ENCODE measurements around the gene BACH2.
"Not testable (repeated sequence)": the region's sequence is repeated elsewhere in the genome, so short reads cannot be mapped to it uniquely, and the experiment has no call there.

The BACH2 gene

DNA sequence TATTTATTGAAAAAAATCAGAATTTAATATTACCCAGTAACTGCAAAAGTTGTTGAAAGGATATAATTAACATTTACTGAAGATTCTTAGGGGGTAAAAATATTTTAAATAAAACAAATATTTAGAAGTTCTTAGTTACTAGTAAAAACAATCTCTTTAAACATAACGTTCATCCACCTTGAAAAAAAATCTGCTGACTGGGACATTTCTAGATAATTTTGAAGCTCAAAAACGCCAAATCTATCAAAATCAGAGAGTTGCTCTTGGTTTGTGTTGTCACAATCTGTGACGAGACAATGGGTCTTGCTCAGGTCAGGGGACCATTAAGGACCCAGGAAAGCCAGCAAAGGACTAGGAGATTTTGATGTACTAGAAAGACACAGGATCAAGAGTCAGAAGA lies 177.0 kb downstream of the BACH2 start:
- DNase-seq, result no peak

DNA sequence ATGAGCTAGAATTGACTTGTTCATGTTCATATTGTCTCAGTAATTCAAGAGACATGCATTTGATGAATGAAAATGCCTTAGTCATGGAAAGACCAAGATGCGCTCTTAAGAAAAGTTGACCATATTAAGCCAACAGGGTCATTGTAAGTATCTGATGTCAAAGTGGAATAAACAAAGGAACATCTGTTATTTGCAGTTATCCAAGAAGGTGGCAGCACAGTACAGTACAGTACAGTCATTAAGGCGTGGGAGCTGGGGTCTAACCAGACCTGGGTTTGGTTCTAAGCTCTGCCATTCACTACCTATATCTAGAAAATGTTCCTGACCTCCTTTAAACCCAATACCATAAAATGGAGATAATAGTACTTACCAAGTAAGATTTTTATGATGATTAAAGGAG lies 178.1 kb downstream of the BACH2 start:
- DNase-seq, result no peak

DNA sequence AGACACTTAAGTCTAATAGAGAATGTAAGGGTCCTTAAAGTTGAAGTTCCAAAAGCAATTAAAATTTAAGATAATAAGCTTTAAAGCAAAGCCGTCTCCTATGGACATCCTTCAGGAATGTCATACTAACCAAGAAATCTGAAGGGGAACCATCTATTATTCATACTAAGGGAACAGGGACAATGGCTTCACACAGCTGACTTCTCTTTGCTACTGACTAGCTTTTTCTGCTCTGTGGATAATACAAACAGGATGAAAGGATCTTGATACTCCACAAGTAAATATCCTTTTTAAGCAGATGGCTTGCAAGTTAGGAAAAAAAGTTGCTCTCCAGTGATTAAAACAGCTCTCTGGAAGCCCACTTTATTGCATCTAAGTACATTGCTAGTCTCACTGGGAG lies 178.6 kb downstream of the BACH2 start:
- no peak for DNase-seq

DNA sequence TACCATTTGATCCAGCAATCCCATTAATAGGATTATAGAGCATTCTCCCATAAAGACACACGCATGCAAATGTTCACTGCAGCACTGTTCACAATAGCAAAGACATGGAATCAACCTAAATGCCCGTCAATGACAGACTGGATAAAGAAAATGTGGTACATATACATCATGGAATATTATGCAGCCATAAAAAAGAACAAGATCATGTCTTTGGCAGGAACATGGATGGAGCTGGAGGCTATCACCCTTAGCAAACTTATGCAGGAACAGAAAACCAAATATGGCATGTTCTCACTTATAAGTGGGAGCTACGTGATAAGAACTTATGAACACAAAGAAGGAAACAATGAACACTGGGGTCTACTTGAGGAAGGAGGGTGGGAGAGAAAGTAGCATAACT lies 180.5 kb downstream of the BACH2 start:
- DNase-seq, result not testable (repeated sequence)

DNA sequence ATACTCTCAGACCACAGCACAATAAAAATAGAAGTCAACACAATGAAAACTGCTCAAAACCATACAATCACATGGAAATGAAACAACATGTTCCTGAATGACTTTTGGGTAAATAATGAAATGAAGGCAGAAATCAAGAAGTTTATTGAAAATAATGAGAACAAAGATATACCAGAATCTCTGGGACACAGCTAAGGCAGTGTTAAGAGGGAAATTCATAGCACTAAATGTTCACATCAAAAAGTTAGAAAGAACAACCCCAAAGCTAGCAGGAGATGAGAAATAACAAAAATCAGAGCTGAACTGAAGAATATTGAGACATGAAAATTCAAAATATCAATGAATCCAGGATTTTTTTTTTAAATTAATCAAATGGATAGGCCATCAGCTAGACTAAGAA lies 183.3 kb downstream of the BACH2 start:
- DNase-seq, result no peak

DNA sequence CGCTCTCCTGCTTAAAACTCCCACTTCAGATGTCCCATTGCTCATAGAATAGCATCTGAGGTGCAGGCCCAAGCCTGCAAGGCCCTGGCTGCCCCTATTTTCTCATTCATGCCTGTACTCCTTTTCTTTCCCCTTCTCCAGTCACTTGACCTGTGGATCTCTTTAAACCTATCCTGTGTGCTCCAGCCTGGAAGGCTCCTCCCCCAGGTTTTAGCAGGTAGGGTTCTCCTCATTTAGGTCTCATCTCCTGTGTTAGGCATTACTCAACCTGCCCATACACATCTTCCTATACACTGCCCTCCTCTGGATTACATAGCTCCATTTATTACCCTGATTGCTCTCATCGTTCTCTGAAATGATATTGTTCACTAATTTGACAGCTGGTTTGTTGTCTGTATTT lies 185.3 kb downstream of the BACH2 start:
- no peak for DNase-seq

DNA sequence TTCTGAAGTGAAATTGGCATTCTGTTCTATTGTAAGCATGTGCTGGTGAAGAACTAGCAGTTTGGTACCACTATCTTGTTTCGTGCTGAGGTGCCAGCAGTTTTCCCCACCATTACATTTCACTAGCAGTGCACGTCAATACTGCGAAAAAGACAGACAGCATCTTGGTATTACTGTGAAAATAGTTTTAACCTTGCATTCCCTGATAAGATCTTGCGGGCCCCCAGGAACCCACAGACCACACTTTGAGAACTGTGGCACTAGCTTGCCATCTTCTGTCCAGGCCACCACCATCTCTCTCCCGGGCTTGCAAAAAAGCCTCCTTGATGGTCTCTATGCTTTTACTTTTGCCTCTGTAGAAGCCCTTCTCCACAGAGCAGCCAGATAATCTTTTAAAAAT lies 185.7 kb downstream of the BACH2 start:
- no peak for DNase-seq

DNA sequence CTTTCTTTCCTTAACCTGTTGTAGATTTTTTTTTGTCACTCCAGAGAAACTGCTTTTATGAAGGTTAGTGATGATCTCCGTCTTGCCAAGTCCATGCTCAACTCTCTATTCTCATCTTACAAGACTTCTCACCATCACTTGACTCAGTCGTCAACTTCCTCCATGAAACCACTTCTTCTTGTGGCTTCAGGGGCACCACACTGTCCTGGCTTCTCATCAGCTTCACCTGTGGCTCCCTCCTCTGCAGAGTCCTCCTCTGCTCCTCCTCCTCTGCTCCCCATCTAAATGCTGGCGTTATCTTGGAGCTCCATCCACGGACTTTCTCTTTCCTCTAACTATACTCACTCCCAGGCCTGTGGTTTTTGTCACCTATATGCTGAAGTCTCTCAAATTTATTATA lies 187.5 kb downstream of the BACH2 start:
- DNase-seq, result no peak

DNA sequence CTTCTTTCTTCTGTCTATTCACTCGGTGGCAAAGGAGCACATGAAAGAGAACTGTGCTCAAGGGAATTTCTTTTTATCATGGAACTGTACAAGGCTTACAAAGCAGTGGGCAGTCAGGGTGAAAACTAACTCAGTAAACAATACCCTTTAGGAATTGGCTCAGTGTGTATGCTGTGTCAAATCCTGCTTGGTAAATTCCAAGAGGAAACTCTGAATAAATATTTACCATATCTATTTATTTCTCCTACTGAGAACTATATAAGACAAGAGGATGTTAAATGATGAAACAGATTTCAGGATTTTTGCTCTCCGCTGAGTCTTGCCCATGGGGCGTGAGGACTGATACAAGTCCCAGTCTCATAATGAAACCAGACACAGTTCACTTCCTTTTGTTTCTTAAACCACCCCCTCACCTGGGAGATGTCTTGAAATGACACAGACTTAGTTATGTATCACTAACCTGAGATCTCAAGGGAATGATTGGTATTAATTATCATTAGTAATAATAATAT lies 188.8 kb downstream of the BACH2 start:
- no peak for DNase-seq

DNA sequence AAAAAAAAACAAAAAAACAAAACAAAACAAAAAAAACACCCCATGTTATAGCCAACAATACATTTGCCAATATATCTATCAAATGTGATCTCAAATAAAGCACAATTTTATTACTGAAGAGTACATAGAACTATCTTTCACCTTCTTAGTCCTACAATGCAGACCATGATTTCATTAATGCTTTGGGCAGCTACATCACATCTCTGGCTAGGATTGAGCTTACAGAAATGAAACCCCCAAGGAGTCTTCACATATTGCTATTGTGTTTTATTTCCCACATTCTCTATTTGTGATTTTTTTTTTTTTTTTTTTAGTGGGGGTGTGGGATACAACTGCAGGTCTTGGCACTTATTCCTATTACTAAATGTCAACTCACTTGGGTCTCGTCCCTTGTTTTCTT lies 189.3 kb downstream of the BACH2 start:
- no peak for DNase-seq

DNA sequence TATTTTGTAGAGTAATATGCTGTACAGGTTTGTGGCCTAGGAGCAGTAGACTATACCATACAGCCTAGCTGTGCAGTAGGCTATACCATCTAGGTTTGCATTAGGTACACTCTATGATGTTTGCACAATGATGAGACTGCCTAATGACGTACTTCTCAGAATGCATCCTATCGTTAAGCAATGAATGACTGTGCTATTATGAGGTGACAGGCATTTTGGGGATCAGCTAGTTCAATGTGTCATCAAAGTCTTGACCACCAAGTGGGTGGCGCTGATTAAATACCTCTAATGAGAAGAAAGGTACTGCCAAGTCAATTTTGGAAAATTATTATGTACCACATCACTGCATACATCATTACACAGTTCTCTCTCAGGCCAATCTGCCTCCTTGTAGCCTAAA lies 190.2 kb downstream of the BACH2 start:
- DNase-seq, result no peak

DNA sequence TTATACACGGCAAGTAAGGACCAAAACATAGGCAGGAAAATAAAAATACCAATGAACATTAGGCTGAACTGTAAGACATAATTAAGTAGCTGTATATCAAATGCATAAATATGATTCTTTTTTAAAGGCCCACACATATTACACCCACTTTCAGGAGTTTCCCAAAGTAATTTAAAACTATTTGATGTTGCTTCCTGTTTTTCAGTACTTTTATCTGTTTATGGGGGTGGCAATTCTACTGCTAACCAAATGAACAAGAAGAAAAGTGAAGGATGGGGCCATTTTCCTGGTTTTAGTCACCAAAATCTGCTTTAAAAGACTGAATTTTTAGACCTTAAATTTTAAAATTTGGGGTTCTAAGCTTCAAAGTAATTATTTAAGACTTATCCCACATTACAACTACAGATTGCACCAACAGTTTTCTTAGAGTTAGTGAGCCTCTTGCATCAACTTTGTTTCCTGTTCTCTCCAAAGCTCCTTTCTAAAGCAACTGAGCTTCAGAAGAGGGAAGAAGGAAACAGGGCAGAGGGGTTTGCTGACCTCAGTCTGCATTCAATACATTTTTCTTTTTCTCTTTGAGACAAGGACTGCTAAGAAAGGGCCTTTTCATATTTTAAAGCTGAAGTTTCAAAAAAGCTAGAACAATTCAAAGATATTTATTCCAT lies 191.0 kb downstream of the BACH2 start:
- no peak for DNase-seq

DNA sequence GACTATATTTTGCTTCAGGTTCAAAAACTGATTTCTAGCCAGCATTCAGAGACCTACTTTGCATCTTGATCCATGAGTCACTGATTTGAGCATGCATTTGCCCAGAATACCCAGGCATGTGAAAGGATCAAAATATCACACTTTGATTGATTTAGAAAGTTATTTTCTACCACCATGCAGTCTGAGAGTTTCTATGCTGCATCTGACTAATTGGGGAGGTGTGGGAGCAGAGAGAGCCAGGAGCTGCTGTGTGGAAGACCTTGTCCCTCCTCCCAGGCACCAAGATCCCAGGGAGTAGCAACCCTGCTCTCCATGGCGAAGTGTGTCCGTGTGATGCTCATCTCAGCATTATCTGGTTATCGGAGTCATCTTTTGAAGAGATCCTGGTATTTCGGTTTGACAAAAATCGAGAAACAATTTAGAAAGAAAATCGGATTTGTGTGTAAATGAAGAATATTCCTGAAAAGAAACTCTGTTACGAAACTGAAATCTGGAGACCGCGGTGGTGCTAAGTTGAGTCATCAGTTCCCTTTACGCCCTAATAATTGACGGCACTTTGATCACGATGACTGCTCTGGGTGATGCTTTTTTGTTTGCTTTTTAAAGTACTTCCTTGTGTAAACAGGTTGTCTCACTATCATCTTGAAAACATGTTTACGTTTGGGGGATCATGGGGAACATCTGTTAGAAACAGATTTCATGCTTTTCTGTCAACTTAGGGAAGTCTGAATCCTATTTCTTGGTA lies 193.4 kb downstream of the BACH2 start:
- DNase-seq, result no peak

DNA sequence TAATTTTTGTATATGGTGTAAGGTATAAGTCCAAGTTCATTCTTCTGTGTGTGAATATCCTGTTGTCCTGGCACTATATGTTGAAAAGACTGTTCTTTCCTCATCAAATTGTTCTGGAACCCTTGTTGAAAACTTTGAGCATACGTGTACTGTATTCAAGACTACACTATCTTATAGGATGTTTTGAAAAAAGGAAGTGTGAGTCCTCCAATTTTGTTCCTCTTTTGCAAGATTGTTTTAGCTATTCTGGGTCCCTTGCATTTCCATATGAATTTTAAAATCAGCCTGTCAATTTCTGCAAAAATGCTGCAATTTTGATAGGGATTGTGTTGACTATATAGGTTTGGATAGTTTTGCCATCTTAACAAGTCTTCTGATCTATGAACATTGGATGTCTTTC lies 195.2 kb downstream of the BACH2 start:
- no peak for DNase-seq

DNA sequence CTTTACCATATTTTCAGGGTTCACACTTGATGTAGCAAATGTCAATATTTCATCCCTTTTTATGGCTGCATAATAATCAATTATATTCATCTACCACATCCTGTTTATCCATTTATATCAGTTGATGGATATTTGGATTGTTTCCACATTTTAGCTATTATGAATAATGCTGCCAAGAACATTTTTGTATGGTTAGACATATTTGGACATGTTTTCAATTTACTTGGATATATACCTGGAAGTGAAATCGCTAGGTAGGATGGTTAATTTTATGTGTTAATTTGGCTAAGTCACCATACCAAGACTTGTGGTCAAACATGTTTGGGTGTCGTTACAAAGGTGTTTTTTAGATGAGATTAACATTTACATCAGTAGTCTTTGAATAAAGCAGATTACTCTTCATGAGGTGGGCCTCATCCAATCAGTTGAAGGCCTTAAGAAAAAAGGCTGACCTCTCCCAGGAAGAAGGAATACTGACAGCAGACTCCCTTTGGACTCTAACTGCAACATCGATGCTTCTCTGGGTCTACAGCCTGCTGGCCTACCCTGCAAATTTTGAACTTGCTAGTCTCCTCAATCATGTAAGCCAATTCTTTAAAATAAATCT lies 196.5 kb downstream of the BACH2 start:
- peak; percentile 43 for DNase-seq

DNA sequence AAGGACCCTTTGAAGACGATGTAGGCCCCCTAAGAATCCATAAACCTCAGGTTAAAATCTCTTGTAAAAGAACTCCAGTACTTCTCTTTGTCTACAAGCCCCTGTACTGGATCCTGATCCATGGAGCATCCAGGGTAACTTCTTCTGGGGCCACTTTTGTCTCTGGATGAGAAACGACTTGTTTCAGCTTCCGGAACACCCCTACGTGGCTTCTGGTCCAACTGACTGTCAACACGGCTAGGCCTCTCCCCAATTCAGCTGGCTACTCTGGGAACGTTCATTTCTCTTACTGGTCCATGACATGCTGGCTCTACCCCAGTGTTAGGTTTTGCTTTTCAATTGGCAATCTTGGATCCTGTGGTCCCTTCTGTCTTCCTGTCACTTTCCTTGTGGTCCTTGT lies 198.0 kb downstream of the BACH2 start:
- no peak for DNase-seq

DNA sequence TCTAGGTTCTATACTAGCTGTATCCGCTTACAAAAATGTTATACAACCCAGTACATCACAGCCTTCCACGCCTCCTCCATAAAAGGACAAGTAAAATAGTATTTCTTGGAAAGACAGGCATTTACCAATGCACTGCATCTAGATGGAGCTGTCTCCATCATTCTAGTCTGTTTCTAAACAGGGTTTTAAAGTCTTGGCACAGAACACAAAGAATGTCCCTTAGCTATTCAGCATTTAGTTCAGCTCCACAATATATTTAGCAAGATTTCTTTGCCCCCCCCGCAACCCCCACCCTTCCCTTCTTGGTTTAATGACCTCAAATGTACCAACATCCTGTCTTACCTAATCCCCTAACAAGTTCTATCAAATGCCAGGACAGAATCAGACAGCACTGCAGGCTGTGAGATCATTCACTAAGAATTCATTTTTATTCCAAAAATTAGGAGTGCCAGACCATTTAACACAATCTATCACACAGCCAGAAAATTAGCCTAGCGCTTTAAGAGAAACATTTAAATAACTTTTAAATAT lies 198.6 kb downstream of the BACH2 start:
- peak; percentile 98 for DNase-seq

DNA sequence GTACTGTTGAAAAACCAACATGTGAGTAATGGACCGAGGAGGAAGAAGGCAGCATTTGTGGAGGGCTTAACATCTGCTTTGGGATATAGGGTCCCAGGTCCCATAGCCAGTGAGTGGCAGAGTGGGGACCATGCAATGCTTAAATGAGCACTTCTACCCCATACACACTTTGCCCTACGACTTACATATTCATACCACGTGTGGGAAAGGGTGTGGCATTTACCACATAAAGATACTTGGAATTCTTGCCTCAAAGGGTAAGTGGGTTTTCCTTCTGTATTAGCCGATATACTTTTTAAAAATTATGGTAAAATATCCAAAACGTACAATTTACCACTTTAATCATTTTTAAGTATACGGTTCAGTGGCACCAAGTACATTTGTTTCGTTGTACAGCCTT lies 199.3 kb downstream of the BACH2 start:
- no peak for DNase-seq

DNA sequence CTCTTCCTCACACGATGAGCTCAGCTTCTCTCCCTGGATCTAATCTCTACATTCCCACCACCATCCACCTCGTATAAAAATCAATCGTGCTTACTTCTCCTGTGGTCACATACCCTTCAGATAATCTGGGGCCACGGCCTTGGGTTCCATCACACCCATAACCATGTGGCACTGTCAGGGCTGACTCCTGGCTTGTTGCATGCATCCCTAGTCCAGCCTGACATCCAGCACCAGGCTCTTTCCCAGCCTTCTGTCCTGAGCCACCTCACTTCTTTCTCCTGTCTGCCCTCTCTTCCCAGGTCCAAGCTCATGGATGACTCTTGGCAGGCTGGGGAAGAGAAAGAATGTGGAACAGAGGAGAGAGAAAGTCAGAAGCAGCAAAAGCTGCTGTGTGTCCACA lies 199.8 kb downstream of the BACH2 start:
- DNase-seq, result no peak

DNA sequence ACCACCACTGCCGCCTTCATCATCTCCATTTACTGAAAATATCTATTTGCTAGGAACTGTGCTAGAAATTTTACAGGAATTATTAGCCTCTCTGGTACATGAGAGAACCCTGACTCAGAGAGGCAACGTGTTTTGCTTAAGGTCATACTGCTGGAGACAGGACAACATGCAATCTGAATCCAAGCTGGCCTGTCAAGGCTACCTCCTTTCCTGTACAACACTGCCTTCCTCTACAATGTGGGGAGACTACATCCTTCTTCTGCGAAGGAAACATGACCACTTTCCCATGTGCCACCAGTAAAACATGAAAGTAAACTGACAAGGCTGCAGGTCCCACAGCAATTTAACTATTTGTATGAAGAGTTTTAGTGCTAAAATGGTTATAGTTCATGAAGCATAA lies 200.9 kb downstream of the BACH2 start:
- DNase-seq, result no peak

DNA sequence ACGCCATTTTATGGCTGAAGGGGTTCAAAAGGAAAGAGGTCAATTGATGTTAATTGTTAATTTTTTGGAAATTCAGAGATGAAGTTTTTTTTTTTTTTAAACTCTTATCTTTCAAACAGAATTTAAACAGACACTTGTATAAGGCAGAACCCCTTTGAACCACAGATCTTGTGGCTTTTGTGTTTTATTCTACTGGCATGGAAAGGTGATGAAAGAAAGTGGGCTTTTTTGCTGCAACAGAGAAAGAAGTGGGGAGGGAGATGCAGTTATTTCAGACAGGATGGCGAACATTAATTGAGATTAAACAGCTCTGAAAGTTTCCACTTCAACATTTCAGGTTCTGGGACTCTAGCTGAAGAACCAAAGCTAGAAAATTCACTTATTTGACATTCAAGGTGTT lies 201.5 kb downstream of the BACH2 start:
- no peak for DNase-seq

DNA sequence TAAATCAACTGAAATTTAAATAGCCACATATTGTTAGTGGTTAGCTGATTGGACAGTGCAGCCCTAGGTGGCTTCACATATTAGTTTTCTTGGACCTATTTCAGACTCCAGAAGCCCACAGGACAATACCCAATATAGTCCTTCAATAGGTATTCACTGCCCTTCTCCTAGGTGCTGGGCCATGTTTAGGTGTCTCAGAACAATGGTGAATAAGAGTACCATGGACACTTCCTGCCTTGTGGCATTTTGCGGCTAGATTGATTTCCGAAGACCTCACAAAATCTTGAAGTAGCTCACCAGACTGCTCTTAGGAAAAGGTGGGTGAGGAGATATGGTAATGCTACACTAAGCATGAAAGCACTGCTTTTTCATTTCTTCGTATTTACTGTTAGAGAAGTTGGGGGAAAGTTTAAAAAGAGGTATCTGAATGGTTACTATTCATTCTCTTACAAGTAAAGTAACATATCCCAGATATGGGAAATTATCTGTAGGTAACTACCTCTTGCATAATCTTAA lies 203.0 kb downstream of the BACH2 start:
- no peak for DNase-seq

DNA sequence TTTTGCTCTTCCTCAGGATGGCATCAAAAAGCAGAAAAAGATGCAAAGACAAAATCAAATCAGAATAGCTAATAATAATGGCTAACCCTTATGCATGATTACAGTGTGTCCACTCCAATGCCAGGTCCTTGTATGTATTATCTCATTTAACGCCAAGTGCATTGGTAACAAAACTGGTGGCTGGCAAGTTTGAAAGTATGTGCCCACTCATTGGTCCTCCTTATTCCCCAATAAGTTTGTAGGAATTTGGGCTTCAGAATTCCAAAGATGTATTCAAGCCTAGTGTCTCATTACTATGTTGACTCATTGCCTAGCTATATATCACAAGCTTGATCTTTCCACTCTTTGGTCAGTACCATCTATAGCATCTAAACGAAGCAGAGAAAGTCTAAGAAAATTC lies 205.8 kb downstream of the BACH2 start:
- DNase-seq, result no peak

DNA sequence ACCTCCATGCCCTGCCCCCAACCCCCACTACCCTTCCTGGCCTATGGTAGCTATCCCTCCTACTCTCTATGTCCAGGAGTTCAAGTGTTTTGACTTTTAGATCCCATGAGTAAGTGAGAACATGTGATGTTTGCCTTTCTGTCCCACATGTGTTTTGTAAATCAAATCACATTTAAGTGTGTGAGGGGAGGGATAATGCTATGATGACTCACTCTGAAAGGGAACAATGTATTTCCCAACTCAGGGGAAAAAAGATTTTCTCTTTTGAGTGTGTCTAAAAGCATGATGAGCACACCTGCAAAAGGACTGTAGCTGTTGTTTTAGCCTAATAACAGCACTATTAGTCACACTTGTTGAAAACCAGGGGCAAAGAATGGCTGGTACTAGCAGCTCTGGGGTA lies 208.6 kb downstream of the BACH2 start:
- peak; percentile 76 for DNase-seq

Measured in fibroblast of skin of right biceps (primary cell).